Measurements from ENCODE around the gene TRAM2. TPM values are rescaled to one million over a fixed set of nuclear protein-coding genes. Genes with fewer than 3 reads are reported as not detected.

Gene TRAM2
- total and polyA plus RNA-seq, 9 of the 15 experiments (the other 6 are each of a cell fraction or from before 2014, with no cell fraction given), result 2.6 to 13.3 (median 8.9) TPM

DNA sequence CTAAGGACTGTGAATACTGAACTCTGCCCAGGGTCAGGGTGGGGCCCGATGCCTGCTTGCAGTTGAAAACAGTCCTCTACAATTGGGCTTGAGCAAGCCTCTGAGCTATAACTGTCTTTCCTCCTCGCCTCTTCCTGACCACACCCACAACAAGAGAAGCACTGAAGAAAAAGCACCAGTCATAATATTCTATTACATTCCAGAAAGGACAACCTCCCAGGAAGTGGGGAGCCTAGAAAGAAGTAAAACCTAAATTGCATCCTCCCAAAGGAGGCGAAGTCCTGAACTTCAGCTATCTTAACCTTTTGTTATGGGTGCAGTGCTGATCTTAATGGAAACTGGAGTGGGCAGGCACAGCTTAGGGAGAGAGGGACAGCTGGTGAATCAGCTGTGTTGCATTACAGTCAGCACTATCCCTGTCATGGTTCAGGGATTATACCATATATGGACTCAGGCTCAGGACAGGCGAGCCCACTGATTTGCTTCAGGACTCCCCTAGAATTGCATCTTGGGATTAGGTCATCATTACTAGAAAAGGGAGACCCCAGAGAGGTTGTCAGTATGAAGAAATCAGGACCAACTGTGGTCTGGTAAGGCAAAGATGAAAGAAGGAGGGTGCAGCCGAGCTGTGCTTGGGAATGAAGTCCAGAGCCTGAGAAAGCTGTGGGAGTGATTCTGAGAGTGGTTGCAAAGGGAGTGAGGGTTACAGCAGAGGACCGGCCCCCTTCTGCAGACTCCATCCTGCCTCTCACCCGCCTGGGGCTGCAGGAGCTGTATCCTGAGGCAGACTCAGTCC is 18.3 kb upstream of the TRAM2 start (continued):
- TF ChIP-seq, protein P1, sequence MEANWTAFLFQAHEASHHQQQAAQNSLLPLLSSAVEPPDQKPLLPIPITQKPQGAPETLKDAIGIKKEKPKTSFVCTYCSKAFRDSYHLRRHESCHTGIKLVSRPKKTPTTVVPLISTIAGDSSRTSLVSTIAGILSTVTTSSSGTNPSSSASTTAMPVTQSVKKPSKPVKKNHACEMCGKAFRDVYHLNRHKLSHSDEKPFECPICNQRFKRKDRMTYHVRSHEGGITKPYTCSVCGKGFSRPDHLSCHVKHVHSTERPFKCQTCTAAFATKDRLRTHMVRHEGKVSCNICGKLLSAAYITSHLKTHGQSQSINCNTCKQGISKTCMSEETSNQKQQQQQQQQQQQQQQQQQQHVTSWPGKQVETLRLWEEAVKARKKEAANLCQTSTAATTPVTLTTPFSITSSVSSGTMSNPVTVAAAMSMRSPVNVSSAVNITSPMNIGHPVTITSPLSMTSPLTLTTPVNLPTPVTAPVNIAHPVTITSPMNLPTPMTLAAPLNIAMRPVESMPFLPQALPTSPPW (CRISPR knock-in tag; IDR thresholded peaks at IDR 0.05), result no peak
- TF ChIP-seq FOXK2 (conservative IDR thresholded peaks at IDR 0.05 in 1 of 2, IDR thresholded peaks at IDR 0.05 in 1 of 2; ENCODE audit: low read depth in 2 of 2), result no peak
- TF ChIP-seq, protein P2, sequence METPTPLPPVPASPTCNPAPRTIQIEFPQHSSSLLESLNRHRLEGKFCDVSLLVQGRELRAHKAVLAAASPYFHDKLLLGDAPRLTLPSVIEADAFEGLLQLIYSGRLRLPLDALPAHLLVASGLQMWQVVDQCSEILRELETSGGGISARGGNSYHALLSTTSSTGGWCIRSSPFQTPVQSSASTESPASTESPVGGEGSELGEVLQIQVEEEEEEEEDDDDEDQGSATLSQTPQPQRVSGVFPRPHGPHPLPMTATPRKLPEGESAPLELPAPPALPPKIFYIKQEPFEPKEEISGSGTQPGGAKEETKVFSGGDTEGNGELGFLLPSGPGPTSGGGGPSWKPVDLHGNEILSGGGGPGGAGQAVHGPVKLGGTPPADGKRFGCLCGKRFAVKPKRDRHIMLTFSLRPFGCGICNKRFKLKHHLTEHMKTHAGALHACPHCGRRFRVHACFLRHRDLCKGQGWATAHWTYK (CRISPR knock-in tag; IDR thresholded peaks at IDR 0.05), result no peak
- TF ChIP-seq HCFC1 (IDR thresholded peaks at IDR 0.05; ENCODE audit: low read depth, low read length), result no peak
- TF ChIP-seq, protein P3, sequence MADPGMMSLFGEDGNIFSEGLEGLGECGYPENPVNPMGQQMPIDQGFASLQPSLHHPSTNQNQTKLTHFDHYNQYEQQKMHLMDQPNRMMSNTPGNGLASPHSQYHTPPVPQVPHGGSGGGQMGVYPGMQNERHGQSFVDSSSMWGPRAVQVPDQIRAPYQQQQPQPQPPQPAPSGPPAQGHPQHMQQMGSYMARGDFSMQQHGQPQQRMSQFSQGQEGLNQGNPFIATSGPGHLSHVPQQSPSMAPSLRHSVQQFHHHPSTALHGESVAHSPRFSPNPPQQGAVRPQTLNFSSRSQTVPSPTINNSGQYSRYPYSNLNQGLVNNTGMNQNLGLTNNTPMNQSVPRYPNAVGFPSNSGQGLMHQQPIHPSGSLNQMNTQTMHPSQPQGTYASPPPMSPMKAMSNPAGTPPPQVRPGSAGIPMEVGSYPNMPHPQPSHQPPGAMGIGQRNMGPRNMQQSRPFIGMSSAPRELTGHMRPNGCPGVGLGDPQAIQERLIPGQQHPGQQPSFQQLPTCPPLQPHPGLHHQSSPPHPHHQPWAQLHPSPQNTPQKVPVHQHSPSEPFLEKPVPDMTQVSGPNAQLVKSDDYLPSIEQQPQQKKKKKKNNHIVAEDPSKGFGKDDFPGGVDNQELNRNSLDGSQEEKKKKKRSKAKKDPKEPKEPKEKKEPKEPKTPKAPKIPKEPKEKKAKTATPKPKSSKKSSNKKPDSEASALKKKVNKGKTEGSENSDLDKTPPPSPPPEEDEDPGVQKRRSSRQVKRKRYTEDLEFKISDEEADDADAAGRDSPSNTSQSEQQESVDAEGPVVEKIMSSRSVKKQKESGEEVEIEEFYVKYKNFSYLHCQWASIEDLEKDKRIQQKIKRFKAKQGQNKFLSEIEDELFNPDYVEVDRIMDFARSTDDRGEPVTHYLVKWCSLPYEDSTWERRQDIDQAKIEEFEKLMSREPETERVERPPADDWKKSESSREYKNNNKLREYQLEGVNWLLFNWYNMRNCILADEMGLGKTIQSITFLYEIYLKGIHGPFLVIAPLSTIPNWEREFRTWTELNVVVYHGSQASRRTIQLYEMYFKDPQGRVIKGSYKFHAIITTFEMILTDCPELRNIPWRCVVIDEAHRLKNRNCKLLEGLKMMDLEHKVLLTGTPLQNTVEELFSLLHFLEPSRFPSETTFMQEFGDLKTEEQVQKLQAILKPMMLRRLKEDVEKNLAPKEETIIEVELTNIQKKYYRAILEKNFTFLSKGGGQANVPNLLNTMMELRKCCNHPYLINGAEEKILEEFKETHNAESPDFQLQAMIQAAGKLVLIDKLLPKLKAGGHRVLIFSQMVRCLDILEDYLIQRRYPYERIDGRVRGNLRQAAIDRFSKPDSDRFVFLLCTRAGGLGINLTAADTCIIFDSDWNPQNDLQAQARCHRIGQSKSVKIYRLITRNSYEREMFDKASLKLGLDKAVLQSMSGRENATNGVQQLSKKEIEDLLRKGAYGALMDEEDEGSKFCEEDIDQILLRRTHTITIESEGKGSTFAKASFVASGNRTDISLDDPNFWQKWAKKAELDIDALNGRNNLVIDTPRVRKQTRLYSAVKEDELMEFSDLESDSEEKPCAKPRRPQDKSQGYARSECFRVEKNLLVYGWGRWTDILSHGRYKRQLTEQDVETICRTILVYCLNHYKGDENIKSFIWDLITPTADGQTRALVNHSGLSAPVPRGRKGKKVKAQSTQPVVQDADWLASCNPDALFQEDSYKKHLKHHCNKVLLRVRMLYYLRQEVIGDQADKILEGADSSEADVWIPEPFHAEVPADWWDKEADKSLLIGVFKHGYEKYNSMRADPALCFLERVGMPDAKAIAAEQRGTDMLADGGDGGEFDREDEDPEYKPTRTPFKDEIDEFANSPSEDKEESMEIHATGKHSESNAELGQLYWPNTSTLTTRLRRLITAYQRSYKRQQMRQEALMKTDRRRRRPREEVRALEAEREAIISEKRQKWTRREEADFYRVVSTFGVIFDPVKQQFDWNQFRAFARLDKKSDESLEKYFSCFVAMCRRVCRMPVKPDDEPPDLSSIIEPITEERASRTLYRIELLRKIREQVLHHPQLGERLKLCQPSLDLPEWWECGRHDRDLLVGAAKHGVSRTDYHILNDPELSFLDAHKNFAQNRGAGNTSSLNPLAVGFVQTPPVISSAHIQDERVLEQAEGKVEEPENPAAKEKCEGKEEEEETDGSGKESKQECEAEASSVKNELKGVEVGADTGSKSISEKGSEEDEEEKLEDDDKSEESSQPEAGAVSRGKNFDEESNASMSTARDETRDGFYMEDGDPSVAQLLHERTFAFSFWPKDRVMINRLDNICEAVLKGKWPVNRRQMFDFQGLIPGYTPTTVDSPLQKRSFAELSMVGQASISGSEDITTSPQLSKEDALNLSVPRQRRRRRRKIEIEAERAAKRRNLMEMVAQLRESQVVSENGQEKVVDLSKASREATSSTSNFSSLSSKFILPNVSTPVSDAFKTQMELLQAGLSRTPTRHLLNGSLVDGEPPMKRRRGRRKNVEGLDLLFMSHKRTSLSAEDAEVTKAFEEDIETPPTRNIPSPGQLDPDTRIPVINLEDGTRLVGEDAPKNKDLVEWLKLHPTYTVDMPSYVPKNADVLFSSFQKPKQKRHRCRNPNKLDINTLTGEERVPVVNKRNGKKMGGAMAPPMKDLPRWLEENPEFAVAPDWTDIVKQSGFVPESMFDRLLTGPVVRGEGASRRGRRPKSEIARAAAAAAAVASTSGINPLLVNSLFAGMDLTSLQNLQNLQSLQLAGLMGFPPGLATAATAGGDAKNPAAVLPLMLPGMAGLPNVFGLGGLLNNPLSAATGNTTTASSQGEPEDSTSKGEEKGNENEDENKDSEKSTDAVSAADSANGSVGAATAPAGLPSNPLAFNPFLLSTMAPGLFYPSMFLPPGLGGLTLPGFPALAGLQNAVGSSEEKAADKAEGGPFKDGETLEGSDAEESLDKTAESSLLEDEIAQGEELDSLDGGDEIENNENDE (IDR thresholded peaks at IDR 0.05; ENCODE audit: low read depth, low read length), result no peak
- no peak for TF ChIP-seq ZNF282 (CRISPR knock-in tag; IDR thresholded peaks at IDR 0.05)
- no peak for TF ChIP-seq RBM17 (IDR thresholded peaks at IDR 0.05; ENCODE audit: borderline replicate concordance, low read depth, low read length)
- peak; percentile 24; the same call in 1 of the 2 replicates for TF ChIP-seq ELF1 (tag; IDR thresholded peaks at IDR 0.05)
- TF ChIP-seq KDM1A (IDR thresholded peaks at IDR 0.05), result no peak
- TF ChIP-seq, protein P4, sequence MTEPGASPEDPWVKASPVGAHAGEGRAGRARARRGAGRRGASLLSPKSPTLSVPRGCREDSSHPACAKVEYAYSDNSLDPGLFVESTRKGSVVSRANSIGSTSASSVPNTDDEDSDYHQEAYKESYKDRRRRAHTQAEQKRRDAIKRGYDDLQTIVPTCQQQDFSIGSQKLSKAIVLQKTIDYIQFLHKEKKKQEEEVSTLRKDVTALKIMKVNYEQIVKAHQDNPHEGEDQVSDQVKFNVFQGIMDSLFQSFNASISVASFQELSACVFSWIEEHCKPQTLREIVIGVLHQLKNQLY (CRISPR knock-in tag; conservative IDR thresholded peaks at IDR 0.05), result no peak
- 0 out of 2 replicates have a peak, but pooled peaks have one; percentile 8 for TF ChIP-seq DIDO1 (tag; IDR thresholded peaks at IDR 0.05; ENCODE audit: low read depth)
